Neural cell (in vitro differentiated cells): ENCODE results near the gene MAGEF1. TPM values are rescaled to one million over a fixed set of nuclear protein-coding genes. Genes with fewer than 3 reads are reported as not detected.

Experiments used
- H2AFZ ChIP-seq: fragments of 200-600, 300-800 bp; sonication (generic), shearing (Covaris generic); 2 replicates; pipeline ENCODE4 v1.6.0; 2014; ENCODE audit warnings: low read depth, mild to moderate bottlenecking, antibody characterized with exemption, low read length, moderate library complexity
- H3F3A ChIP-seq: fragments of 200-600 bp; shearing (Covaris generic); 2 replicates; pipeline ENCODE4 v1.6.1; 2016; ENCODE audit warnings: mild to moderate bottlenecking, moderate library complexity, mixed read lengths, antibody characterized with exemption, low read length; ENCODE audit not compliant: insufficient read depth, poor library complexity, severe bottlenecking
- H3K27ac ChIP-seq: fragments of 200-600, 300-800 bp; sonication (generic), shearing (Covaris generic); 2 replicates; pipeline ENCODE4 v1.5.1; 2014; ENCODE audit warnings: mild to moderate bottlenecking, low read length, moderate library complexity
- H3K27me3 ChIP-seq: fragments of 300-800, 200-600 bp; sonication (generic), shearing (Covaris generic); 2 replicates; pipeline ENCODE4 v1.6.0; 2014; ENCODE audit warnings: mild to moderate bottlenecking, low read depth, low read length, moderate library complexity; ENCODE audit not compliant: insufficient read depth
- H3K36me3 ChIP-seq: fragments of 300-800, 200-600 bp; sonication (generic), shearing (Covaris generic); 2 replicates; pipeline ENCODE4 v1.5.1; 2014; ENCODE audit warnings: mild to moderate bottlenecking, antibody characterized with exemption, low read length, moderate library complexity; ENCODE audit not compliant: insufficient read depth
- H3K4me2 ChIP-seq: fragments of 300-800, 200-600 bp; sonication (generic), shearing (Covaris generic); 2 replicates; pipeline ENCODE4 v1.6.0; 2014; ENCODE audit warnings: mild to moderate bottlenecking, low read length
- H3K4me3 ChIP-seq: fragments of 300-800, 200-600 bp; sonication (generic), shearing (Covaris generic); 2 replicates; pipeline ENCODE4 v1.5.1; 2014; ENCODE audit warnings: mild to moderate bottlenecking, low read length, moderate library complexity
- H3K79me2 ChIP-seq: fragments of 200-600 bp; shearing (Covaris generic); replicated peaks from 2 replicates; pipeline ENCODE4 v1.6.0; 2014; ENCODE audit warnings: mild to moderate bottlenecking, low read length, moderate library complexity; ENCODE audit not compliant: insufficient read depth
- H3K9ac ChIP-seq: fragments of 300-800, 200-600 bp; sonication (generic), shearing (Covaris generic); 2 replicates; pipeline ENCODE4 v1.6.1; 2016; ENCODE audit warnings: mild to moderate bottlenecking, low read length, mixed read lengths
- H3K9me2 ChIP-seq: fragments of 200-600 bp; shearing (Covaris generic); 2 replicates; pipeline ENCODE4 v1.6.1; 2016; ENCODE audit warnings: mild to moderate bottlenecking, low read length, mixed read lengths; ENCODE audit not compliant: insufficient read depth
- H3K9me3 ChIP-seq: fragments of 200-600, 300-800 bp; sonication (generic), shearing (Covaris generic); 2 replicates; pipeline ENCODE4 v1.6.1; 2016; ENCODE audit warnings: mild to moderate bottlenecking, mixed run types, low read length, moderate library complexity, mixed read lengths
- H4K20me1 ChIP-seq: fragments of 200-600 bp; shearing (Covaris generic); 2 replicates; pipeline ENCODE4 v1.6.1; 2016; ENCODE audit warnings: mild to moderate bottlenecking, mixed run types; ENCODE audit not compliant: insufficient read depth
- CTCF ChIP-seq: fragments of 450-650 bp; IDR thresholded peaks from 2 replicates; pipeline ENCODE4 v1.5.1; 2014; ENCODE audit warnings: antibody characterized with exemption, mild to moderate bottlenecking, moderate library complexity; ENCODE audit not compliant: poor library complexity, severe bottlenecking
- EP300 ChIP-seq: fragments of 450-650 bp; conservative IDR thresholded peaks from 2 replicates; pipeline ENCODE4 v1.6.1; 2014; ENCODE audit warnings: antibody characterized with exemption, mild to moderate bottlenecking, moderate library complexity; ENCODE audit not compliant: poor library complexity, severe bottlenecking
- EZH2 ChIP-seq: fragments of 200-600, 300-800 bp; shearing (Covaris generic), sonication (generic); IDR thresholded peaks from 2 replicates; pipeline ENCODE4 v1.6.1; 2014; ENCODE audit warnings: antibody characterized with exemption, low read length, borderline replicate concordance, mild to moderate bottlenecking; ENCODE audit not compliant: insufficient read depth, poor library complexity, severe bottlenecking
- MXI1 ChIP-seq: fragments of 450-650 bp; conservative IDR thresholded peaks from 2 replicates; pipeline ENCODE4 v1.6.1; 2014; ENCODE audit warnings: antibody characterized with exemption, mild to moderate bottlenecking; ENCODE audit not compliant: poor library complexity, severe bottlenecking
- POLR2AphosphoS5 ChIP-seq: IDR thresholded peaks from 2 replicates; pipeline ENCODE4 v1.6.1; 2012
- RAD21 ChIP-seq: fragments of 450-650 bp; conservative IDR thresholded peaks from 2 replicates; pipeline ENCODE4 v1.6.1; 2014; ENCODE audit warnings: antibody characterized with exemption, mild to moderate bottlenecking, moderate library complexity
- REST ChIP-seq: IDR thresholded peaks from 2 replicates; pipeline ENCODE4 v1.6.1; 2012; ENCODE audit warnings: borderline replicate concordance
- TAF1 ChIP-seq: IDR thresholded peaks from 2 replicates; pipeline ENCODE4 v1.6.1; 2012; ENCODE audit warnings: low read depth
- polyA plus RNA-seq: library from polyadenylated mRNA; depleted of rRNA; stranded (reverse); fragments of >200 nt; gene quantifications from 2 replicates; pipeline ENCODE4 v1.2.3, GENCODE V29; 2014

Gene MAGEF1
- polyA plus RNA-seq, 1 donor from 2014 or later, result 103 TPM

GRCh38 chr3:184694133-184694665, 17.7 kb downstream of the MAGEF1 start:
- Histone ChIP-seq H3K4me2 (no peak overlapping the region), H3F3A (no peaks in the 10 kb centered on the region), H3K9ac (no peak overlapping the region), H3K9me2 (no peaks in the 10 kb centered on the region), H3K4me3 (no peak overlapping the region), H3K27ac (no peak overlapping the region), H3K79me2 (no peaks in the 10 kb centered on the region), H4K20me1 (no peaks in the 10 kb centered on the region), H2AFZ (no peak overlapping the region), H3K9me3 (no peaks in the 10 kb centered on the region), H3K27me3 (no peaks in the 10 kb centered on the region), H3K36me3 (no peaks in the 10 kb centered on the region)
- TF ChIP-seq POLR2AphosphoS5, result no peak
- TF ChIP-seq RAD21, result no peak
- TF ChIP-seq TAF1, result no peak
- no peak for TF ChIP-seq CTCF
- no peak for TF ChIP-seq MXI1
- no peak for TF ChIP-seq EZH2
- TF ChIP-seq EP300, result no peak
- TF ChIP-seq REST, result no peak

- no peak for TF ChIP-seq EZH2
- TF ChIP-seq RAD21, result no peak
- TF ChIP-seq MXI1, result no peak
- TF ChIP-seq TAF1, result no peak
- no peak for TF ChIP-seq EP300
- TF ChIP-seq POLR2AphosphoS5, result no peak
- no peak for TF ChIP-seq CTCF
- TF ChIP-seq REST, result no peak
- H3K4me2 ChIP-seq, result no peak overlapping the region
- H3K27ac ChIP-seq, result no peak overlapping the region
- no peaks in the 10 kb centered on the region for H3F3A ChIP-seq
- no peaks in the 10 kb centered on the region for H3K27me3 ChIP-seq
- H3K9me2 ChIP-seq, result no peaks in the 10 kb centered on the region
- no peaks in the 10 kb centered on the region for H4K20me1 ChIP-seq
- no peaks in the 10 kb centered on the region for H3K9me3 ChIP-seq
- no peaks in the 10 kb centered on the region for H3K79me2 ChIP-seq
- no peak overlapping the region for H3K9ac ChIP-seq
- H3K36me3 ChIP-seq, result no peaks in the 10 kb centered on the region
- no peak overlapping the region for H3K4me3 ChIP-seq
- H2AFZ ChIP-seq, result no peak overlapping the region
These were observed 18.6 kb downstream of the MAGEF1 start for GRCh38 chr3:184693011-184693975.
